Mesodermal cell (in vitro differentiated cells): ENCODE data around the gene FHL1. TPM values are rescaled to one million over a fixed set of nuclear protein-coding genes. Genes with fewer than 3 reads are reported as not detected.
"Not testable (repeated sequence)": the region's sequence is repeated elsewhere in the genome, so short reads cannot be mapped to it uniquely, and the experiment has no call there.

ENCODE experiments used
- H3K27ac ChIP-seq: 2 replicates; pipeline ENCODE4 v1.7.0; 2013; ENCODE audit warnings: mild to moderate bottlenecking, low read depth, low read length, moderate library complexity; ENCODE audit not compliant: severe bottlenecking
- H3K36me3 ChIP-seq: 2 replicates; pipeline ENCODE4 v1.7.1; 2013; ENCODE audit warnings: mild to moderate bottlenecking, low read length, moderate library complexity; ENCODE audit not compliant: control insufficient read depth, insufficient read depth
- H3K4me1 ChIP-seq: one replicate; pipeline ENCODE4 v1.7.1; 2013; ENCODE audit warnings: mild to moderate bottlenecking, low read length; ENCODE audit not compliant: insufficient read depth, control insufficient read depth, poor library complexity, severe bottlenecking
- H3K4me3 ChIP-seq: 2 replicates; pipeline ENCODE4 v1.7.0; 2013; ENCODE audit warnings: low read length, control low read depth, mild to moderate bottlenecking; ENCODE audit not compliant: insufficient read depth, poor library complexity, severe bottlenecking; ENCODE audit errors: extremely low read depth
- H3K9me3 ChIP-seq: 2 replicates; pipeline ENCODE4 v1.7.1; 2013; ENCODE audit warnings: mild to moderate bottlenecking, low read length, moderate library complexity; ENCODE audit not compliant: control insufficient read depth
- WGBS, 2 experiments: methylation state at CpG; one replicate each; pipeline ENCODE4 v1.1.5; 2013; ENCODE audit warnings: missing lambda C conversion rate in 2 of 2; ENCODE audit not compliant: insufficient coverage in 2 of 2; 5-methylcytosine and 5-hydroxymethylcytosine counted together
- polyA plus RNA-seq, 2 experiments: library from polyadenylated mRNA; stranded (reverse); fragments of 50-300 nt; gene quantifications; one replicate each; pipeline ENCODE4 v1.2.3, GENCODE V29; 2013

The FHL1 gene
- polyA plus RNA-seq (2013, experiment 1 of 2) = 52.1 TPM
- polyA plus RNA-seq (2013, experiment 2 of 2) = 45.5 TPM

GRCh38 chrX:136147315-136147901, at the start of gene FHL1:
TSS of gene FHL1 (plus strand) at chrX:136147533.
- Histone ChIP-seq H3K9me3 (no peaks in the 10 kb centered on the region), H3K27ac (no peak within 1 kb of the TSS)

GRCh38 chrX:136097871-136098805, 49.2 kb upstream of the FHL1 start:
- H3K27ac ChIP-seq = no peak overlapping the region
- H3K4me3 ChIP-seq = no peak overlapping the region
- WGBS, 2 experiments = 81 to 91% methylated on average over 10 to 15 of the region's 44 CpGs
- H3K4me1 ChIP-seq = no peaks in the 10 kb centered on the region
- no peaks in the 10 kb centered on the region for H3K36me3 ChIP-seq
- no peaks in the 10 kb centered on the region for H3K9me3 ChIP-seq

More at GRCh38 chrX:136147315-136147901, at the start of gene FHL1:
- H3K4me3 ChIP-seq = peak within 1 kb of the TSS; percentile 49
- H3K4me1 ChIP-seq = no peaks in the 10 kb centered on the region
- no peaks in the 10 kb centered on the region for H3K36me3 ChIP-seq
- no CpG with 5 or more reads among the region's 84 CpGs for WGBS, 2 experiments

DNA sequence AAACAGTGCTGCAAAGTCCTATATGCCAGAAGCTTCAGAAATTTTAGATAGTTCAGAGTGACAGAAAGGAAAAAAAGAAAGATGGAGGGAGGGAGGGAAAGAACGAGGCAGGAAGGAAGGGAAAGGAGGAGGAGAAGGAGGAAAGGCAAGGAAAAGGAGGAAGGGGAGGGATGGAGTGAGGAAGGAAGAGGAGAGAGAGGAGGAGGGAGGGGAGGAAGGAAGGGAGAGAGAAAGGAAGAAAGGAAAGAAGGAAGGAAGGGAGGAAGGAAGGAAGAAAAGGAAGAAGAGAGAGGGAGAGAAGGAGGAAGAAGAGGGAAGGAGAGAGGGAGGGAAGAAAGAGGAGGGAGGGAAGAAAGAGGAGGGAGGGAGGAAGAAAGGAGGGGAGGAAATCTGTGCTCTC, 42.4 kb upstream of the FHL1 start:
- Histone ChIP-seq H3K4me1 (no peaks in the 10 kb centered on the region), H3K9me3 (no peaks in the 10 kb centered on the region), H3K36me3 (no peaks in the 10 kb centered on the region), H3K4me3 (no peak overlapping the region), H3K27ac (no peak overlapping the region)
- WGBS, 2 experiments = 60 to 70% methylated on average over 1 of the region's 1 CpG

DNA sequence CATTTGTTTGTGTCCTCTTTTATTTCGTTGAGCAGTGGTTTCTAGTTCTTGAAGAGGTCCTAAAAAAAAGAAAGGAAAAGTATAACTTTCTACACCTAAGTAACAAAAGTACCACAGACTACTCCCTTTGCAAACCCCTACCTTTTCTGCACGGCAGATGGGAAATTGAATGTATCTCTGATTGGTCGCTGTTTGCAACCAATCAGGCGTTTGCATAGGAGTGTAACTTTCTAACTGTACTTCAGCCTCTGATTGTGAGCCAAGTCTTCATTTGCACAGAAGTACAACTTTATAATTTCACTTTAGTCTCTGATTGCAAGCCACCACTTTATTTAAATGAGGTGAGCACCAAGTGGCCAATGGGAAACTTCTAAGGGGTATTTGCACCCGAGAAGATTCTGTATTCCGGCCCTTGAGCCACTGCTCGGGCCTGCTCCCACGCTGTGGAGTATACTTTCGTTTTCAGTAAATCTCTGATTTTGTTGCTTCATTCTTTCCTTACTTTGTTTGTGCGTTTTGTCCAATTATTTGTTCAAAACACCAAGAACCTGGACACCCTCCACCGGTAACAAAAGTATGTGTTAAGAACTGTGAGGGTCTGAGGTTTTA, 40.3 kb upstream of the FHL1 start:
- WGBS, 2 experiments = 82% methylated on average over 5 of the region's 11 CpGs; no CpG with 5 or more reads in 1 of the 2 experiments

DNA sequence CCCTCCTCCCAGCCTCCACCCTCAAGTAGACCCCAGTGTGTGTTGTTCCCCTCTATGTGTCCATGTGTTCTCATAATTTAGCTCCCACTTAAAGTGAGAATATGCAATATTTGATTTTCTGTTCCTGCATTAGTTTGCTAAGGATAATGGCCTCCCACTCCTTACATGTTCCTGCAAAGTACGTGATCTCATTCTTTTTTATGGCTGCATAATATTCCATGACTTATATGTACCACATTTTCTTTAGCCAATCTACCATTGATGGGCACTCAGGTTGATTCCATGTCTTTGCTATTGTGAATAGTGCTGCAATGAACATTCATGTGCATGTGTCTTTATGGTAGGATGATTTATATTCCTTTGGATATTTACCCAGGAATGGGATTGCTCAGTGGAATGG, 38.4 kb upstream of the FHL1 start:
- not testable (repeated sequence) for H3K4me1 ChIP-seq, H3K4me3 ChIP-seq, H3K27ac ChIP-seq, H3K36me3 ChIP-seq, H3K9me3 ChIP-seq
- 83% methylated on average over 1 of the region's 1 CpG; no CpG with 5 or more reads in 1 of the 2 experiments for WGBS, 2 experiments

More for the DNA sequence above, 40.3 kb upstream of the FHL1 start:
- Histone ChIP-seq H3K4me3 (no peak overlapping the region), H3K27ac (no peak overlapping the region), H3K36me3 (no peaks in the 10 kb centered on the region), H3K9me3 (no peaks in the 10 kb centered on the region), H3K4me1 (no peaks in the 10 kb centered on the region)

- Histone ChIP-seq H3K4me1 (no peaks in the 10 kb centered on the region), H3K4me3 (no peak overlapping the region), H3K27ac (no peak overlapping the region), H3K36me3 (no peaks in the 10 kb centered on the region), H3K9me3 (no peaks in the 10 kb centered on the region)
- WGBS, 2 experiments = no CpG with 5 or more reads among the region's 1 CpG
Observed at GRCh38 chrX:136112286-136112685, 35.0 kb upstream of the FHL1 start.

GRCh38 chrX:136112778-136113177, 34.6 kb upstream of the FHL1 start:
- Histone ChIP-seq H3K9me3 (no peaks in the 10 kb centered on the region), H3K27ac (no peak overlapping the region), H3K4me1 (no peaks in the 10 kb centered on the region), H3K4me3 (no peak overlapping the region), H3K36me3 (no peaks in the 10 kb centered on the region)

GRCh38 chrX:136115126-136115903, 32.0 kb upstream of the FHL1 start:
- Histone ChIP-seq H3K4me1 (no peaks in the 10 kb centered on the region), H3K27ac (no peak overlapping the region), H3K4me3 (no peak overlapping the region), H3K36me3 (no peaks in the 10 kb centered on the region), H3K9me3 (no peaks in the 10 kb centered on the region)
- 100% methylated on average over 1 of the region's 5 CpGs for WGBS, 2 experiments

- Histone ChIP-seq H3K27ac (no peak overlapping the region), H3K36me3 (no peaks in the 10 kb centered on the region), H3K4me1 (no peaks in the 10 kb centered on the region), H3K4me3 (no peak overlapping the region), H3K9me3 (no peaks in the 10 kb centered on the region)
- no CpG with 5 or more reads among the region's 3 CpGs for WGBS, 2 experiments
Observed at GRCh38 chrX:136115904-136116297, 31.4 kb upstream of the FHL1 start.

- WGBS, 2 experiments = 100% methylated on average over 1 of the region's 1 CpG; no CpG with 5 or more reads in 1 of the 2 experiments
- no peaks in the 10 kb centered on the region for H3K36me3 ChIP-seq
- H3K9me3 ChIP-seq = no peaks in the 10 kb centered on the region
- no peak overlapping the region for H3K27ac ChIP-seq
- peaks cover 3% of the 10 kb centered on the region for H3K4me1 ChIP-seq
- H3K4me3 ChIP-seq = no peak overlapping the region
Observed at GRCh38 chrX:136121788-136122187, 25.5 kb upstream of the FHL1 start.
